ENCODE measurements around the gene RAD51B. TPM values are rescaled to one million over a fixed set of nuclear protein-coding genes. Genes with fewer than 3 reads are reported as not detected.

RAD51B gene
- total RNA-seq, 2 donors from 2014 or later, result 9.3 to 12.1 TPM

DNA sequence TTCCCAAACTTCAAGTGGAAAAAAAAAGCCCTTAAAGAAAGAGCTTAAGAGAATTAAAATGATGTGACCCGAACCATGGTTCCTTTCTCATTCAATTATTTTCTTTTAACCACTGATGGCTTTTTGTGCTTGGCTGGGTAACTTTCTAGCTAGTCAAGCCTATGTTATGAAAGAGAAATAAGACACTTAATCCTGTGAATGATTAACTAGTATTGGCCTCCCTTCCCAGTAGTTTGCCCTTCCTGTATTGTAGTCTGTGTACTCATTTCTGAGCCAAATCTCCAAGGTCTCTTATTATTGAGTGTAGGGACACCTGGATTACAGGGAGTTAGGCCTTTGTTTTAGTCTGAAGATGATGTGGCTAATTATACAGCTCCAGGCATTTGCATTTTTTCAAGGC lies 353.0 kb downstream of the RAD51B start:
- no peaks in the 10 kb centered on the region for H3K36me3 ChIP-seq
- no peak for DNase-seq (ENCODE audit: low spot score)
- no peaks in the 10 kb centered on the region for H3K9me3 ChIP-seq
- ATAC-seq (ENCODE audit: insufficient number of reproducible peaks, low FRiP score, low read depth), result no peak
- no peak overlapping the region for H3K27ac ChIP-seq
- TF ChIP-seq, protein P1, sequence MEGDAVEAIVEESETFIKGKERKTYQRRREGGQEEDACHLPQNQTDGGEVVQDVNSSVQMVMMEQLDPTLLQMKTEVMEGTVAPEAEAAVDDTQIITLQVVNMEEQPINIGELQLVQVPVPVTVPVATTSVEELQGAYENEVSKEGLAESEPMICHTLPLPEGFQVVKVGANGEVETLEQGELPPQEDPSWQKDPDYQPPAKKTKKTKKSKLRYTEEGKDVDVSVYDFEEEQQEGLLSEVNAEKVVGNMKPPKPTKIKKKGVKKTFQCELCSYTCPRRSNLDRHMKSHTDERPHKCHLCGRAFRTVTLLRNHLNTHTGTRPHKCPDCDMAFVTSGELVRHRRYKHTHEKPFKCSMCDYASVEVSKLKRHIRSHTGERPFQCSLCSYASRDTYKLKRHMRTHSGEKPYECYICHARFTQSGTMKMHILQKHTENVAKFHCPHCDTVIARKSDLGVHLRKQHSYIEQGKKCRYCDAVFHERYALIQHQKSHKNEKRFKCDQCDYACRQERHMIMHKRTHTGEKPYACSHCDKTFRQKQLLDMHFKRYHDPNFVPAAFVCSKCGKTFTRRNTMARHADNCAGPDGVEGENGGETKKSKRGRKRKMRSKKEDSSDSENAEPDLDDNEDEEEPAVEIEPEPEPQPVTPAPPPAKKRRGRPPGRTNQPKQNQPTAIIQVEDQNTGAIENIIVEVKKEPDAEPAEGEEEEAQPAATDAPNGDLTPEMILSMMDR (IDR thresholded peaks at IDR 0.05), result no peak
- no peaks in the 10 kb centered on the region for H3K27me3 ChIP-seq (replicated peaks; ENCODE audit: insufficient read depth)
- H3K4me1 ChIP-seq (ENCODE audit: control insufficient read depth in 1 of 2, low read depth in 2 of 2), result peaks cover 0 to 18% of the 10 kb centered on the region in 2 donors
- H3K4me3 ChIP-seq, result no peak overlapping the region

DNA sequence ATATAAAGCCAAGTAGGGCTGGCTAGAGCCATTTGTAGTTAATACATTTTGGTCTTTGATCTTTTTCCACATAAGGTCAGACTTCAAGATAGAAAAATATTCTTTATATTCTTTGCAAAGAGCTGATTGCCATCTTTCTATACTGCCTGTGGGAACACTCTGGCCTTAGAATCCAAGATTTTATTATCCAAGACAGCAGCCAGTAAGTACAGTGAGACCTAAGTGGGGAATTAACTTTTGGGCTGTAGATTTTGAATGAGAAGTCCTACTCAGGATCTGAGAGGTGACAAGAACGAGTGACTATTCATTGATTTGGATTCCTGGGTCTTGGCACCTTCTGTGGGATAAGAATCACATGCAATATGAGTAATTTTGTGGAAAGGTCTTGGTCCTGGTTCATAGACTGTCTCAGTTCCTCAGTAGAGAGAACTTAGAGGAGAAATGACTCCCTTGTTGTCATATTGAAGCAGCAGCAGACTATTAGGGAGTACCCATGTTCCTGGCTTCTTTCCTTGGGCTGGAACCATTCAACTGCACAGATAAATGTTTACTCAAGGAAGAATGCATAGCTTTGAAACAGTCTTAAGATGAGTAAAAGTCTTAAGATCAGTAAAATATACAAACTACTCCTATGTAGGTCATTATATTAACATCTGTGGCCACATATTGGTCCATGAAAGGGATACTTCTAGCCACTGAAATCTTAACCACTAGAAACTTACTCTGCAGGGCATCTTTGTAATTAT lies 353.8 kb downstream of the RAD51B start:
- Histone ChIP-seq H3K36me3 (no peaks in the 10 kb centered on the region), H3K4me3 (no peak overlapping the region), H3K4me1 (ENCODE audit: control insufficient read depth in 1 of 2, low read depth in 2 of 2) (peaks cover 0 to 14% of the 10 kb centered on the region in 2 donors), H3K27ac (no peak overlapping the region), H3K27me3 (replicated peaks; ENCODE audit: insufficient read depth) (no peaks in the 10 kb centered on the region), H3K9me3 (no peaks in the 10 kb centered on the region)
- TF ChIP-seq, protein P1 (IDR thresholded peaks at IDR 0.05), result no peak
- DNase-seq (ENCODE audit: low spot score), result no peak
- ATAC-seq (ENCODE audit: insufficient number of reproducible peaks, low FRiP score, low read depth), result no peak

DNA sequence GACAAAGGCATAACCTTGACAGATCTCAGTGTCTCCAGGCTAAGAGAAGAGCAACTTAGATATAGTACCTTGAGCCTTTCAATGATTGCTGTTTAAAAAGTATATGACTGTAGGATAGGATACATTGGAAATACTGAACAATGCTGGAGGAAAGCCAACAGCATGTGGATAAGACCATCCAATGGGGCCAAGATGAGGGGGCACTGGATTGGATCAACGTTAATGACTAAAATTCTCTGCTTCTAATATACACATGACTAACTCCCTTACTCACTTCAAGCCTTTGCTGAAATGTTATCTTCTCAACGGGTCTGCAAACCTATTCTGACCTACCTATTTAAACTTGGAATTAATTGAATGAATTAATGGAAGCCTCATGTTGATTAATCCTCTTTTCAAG lies 354.9 kb downstream of the RAD51B start:
- Histone ChIP-seq H3K27ac (no peak overlapping the region), H3K27me3 (replicated peaks; ENCODE audit: insufficient read depth) (no peaks in the 10 kb centered on the region), H3K36me3 (no peaks in the 10 kb centered on the region), H3K4me3 (no peak overlapping the region), H3K9me3 (no peaks in the 10 kb centered on the region), H3K4me1 (ENCODE audit: control insufficient read depth in 1 of 2, low read depth in 2 of 2) (peaks cover 0 to 6% of the 10 kb centered on the region in 2 donors)
- TF ChIP-seq, protein P1 (IDR thresholded peaks at IDR 0.05), result no peak
- no peak for ATAC-seq (ENCODE audit: insufficient number of reproducible peaks, low FRiP score, low read depth)
- DNase-seq (ENCODE audit: low spot score), result no peak

DNA sequence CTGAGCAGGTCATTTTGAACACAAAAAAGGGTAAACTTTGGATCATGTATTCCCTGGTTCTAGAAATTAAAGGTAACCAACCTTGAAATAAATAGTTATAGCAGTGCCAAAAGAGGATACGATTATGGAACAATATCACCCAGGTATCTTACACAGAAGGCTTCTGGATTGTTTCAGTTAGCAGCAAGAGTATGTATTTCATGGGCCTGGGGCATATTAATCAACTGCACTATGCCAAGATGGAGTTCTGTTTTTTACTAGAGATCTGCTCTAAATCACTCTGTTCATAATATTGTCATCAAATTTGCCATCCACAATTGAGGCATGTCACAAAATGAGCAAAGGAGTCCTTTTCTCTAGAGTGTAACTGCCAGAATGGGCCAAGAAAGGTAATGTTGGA lies 357.1 kb downstream of the RAD51B start:
- Histone ChIP-seq H3K9me3 (no peaks in the 10 kb centered on the region), H3K27ac (no peak overlapping the region), H3K4me3 (no peak overlapping the region), H3K27me3 (replicated peaks; ENCODE audit: insufficient read depth) (no peaks in the 10 kb centered on the region), H3K4me1 (ENCODE audit: control insufficient read depth in 1 of 2, low read depth in 2 of 2) (peaks cover 0 to 13% of the 10 kb centered on the region in 2 donors), H3K36me3 (no peaks in the 10 kb centered on the region)
- TF ChIP-seq, protein P1 (IDR thresholded peaks at IDR 0.05), result no peak
- DNase-seq (ENCODE audit: low spot score) (no peak), ATAC-seq (ENCODE audit: insufficient number of reproducible peaks, low FRiP score, low read depth) (no peak)

DNA sequence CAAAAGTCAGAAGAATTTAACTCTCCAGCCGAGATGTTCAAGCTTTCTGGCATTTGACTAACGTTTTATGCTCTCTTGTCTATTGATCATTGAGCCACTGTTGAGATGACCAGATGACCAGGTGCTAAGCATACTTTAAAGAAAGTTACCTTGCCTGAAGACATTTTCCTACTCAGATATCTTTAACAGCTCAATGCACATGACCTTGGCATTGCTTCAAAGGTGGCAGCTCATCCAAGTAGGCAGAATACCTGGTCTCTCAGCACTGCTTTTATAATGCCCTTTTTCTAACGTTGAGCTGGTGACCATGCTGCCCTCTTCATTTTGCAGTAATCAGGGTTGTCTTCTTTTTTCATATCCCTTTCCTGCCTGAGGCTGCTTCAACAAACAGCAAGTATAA lies 358.1 kb downstream of the RAD51B start:
- H3K9me3 ChIP-seq, result no peaks in the 10 kb centered on the region
- H3K27ac ChIP-seq, result no peak overlapping the region
- H3K4me1 ChIP-seq (ENCODE audit: control insufficient read depth in 1 of 2, low read depth in 2 of 2), result peaks cover 5 to 19% of the 10 kb centered on the region in 2 donors
- ATAC-seq (ENCODE audit: insufficient number of reproducible peaks, low FRiP score, low read depth) (no peak), DNase-seq (ENCODE audit: low spot score) (no peak)
- no peaks in the 10 kb centered on the region for H3K36me3 ChIP-seq
- TF ChIP-seq, protein P1 (IDR thresholded peaks at IDR 0.05), result no peak
- no peak overlapping the region for H3K4me3 ChIP-seq
- no peaks in the 10 kb centered on the region for H3K27me3 ChIP-seq (replicated peaks; ENCODE audit: insufficient read depth)

Measured in thoracic aorta (tissue), 2 donors.